IPS-20b (cell line): Measurements from ENCODE around the gene NBPF20.
A peak's percentile ranks its signal among the peaks of the same experiment; 100 is the strongest.
"Not testable (repeated sequence)": the region's sequence is repeated elsewhere in the genome, so short reads cannot be mapped to it uniquely, and the experiment has no call there.

Experiments used
- H3K27ac ChIP-seq: one replicate; pipeline ENCODE4 v1.5.1; 2013; ENCODE audit warnings: low read length
- H3K27me3 ChIP-seq: 2 replicates; pipeline ENCODE4 v1.6.1; 2013; ENCODE audit warnings: mild to moderate bottlenecking, low read length, inconsistent platforms; ENCODE audit not compliant: insufficient read depth
- H3K36me3 ChIP-seq: 2 replicates; pipeline ENCODE4 v1.6.1; 2013; ENCODE audit warnings: low read depth, mild to moderate bottlenecking, inconsistent platforms, low read length, moderate library complexity; ENCODE audit not compliant: insufficient read depth
- H3K4me1 ChIP-seq: 2 replicates; pipeline ENCODE4 v1.6.1; 2013; ENCODE audit warnings: mild to moderate bottlenecking, control low read depth, inconsistent platforms, low read length, moderate library complexity; ENCODE audit not compliant: insufficient read depth
- H3K4me3 ChIP-seq: 2 replicates; pipeline ENCODE4 v1.5.1; 2013; ENCODE audit warnings: mild to moderate bottlenecking, low read length, inconsistent platforms
- H3K9ac ChIP-seq: 2 replicates; pipeline ENCODE4 v1.6.1; 2013; ENCODE audit warnings: low read depth, mild to moderate bottlenecking, inconsistent platforms, low read length, moderate library complexity
- H3K9me3 ChIP-seq: 2 replicates; pipeline ENCODE4 v1.6.1; 2013; ENCODE audit warnings: mild to moderate bottlenecking, low read depth, low read length, inconsistent platforms; ENCODE audit not compliant: insufficient read depth

The NBPF20 gene

DNA sequence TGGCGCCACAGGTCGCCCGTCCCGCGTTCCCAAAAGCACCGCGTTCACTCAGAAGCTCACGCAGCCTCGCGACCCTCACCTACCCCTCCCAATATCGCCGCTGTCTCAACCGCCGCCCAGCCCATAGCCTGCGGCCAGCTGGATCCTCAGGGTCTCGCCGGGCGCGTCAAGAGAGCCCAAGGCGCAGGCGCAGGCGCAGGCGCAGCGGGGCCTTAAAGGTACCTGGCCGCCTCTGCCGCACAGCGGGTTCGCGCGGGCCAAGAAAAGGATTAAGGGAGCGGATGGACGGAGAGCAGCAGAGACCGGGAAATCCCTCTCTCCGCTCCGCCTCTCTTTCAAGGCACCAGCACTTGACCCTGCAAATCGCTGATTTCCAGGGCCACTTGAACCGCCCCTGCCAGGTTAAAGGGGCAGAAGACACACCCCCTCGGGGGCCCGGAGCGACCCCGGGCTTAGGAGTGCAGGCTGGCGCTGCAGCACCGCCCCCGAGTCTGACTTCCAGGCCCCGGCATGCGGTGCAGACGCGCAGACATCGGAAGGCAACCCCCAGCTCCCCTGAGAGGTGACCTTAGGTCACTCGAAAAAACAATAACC is at the start of gene NBPF20:
TSS of gene NBPF20 (minus strand) at position 168 of the 594 bp plus-strand sequence. CDS start 20,331 bp downstream, outside the sequence.
- peaks cover 62% of the 10 kb centered on the region for H3K27me3 ChIP-seq
- H3K36me3 ChIP-seq: no peaks in the 10 kb centered on the region
- no peak within 1 kb of the TSS for H3K9ac ChIP-seq
- no peaks in the 10 kb centered on the region for H3K9me3 ChIP-seq
- no peaks in the 10 kb centered on the region for H3K4me1 ChIP-seq
- H3K27ac ChIP-seq: no peak within 1 kb of the TSS
- peak within 1 kb of the TSS; percentile 72 for H3K4me3 ChIP-seq

GRCh38 chr1:145474837-145475368 is 49.5 kb upstream of the NBPF20 start:
- not testable (repeated sequence) for H3K36me3 ChIP-seq, H3K27ac ChIP-seq, H3K9me3 ChIP-seq, H3K4me1 ChIP-seq, H3K9ac ChIP-seq
- H3K27me3 ChIP-seq: peaks cover 17% of the 10 kb centered on the region; the same call in 1 of the 2 replicates
- H3K4me3 ChIP-seq: peak overlapping the region; percentile 62; the same call in 1 of the 2 replicates

- not testable (repeated sequence) for H3K27ac ChIP-seq, H3K4me1 ChIP-seq, H3K36me3 ChIP-seq, H3K4me3 ChIP-seq, H3K9me3 ChIP-seq, H3K9ac ChIP-seq
- peaks cover 17% of the 10 kb centered on the region; the same call in 1 of the 2 replicates for H3K27me3 ChIP-seq
These were observed 47.3 kb upstream of the NBPF20 start for GRCh38 chr1:145472731-145473130.

DNA sequence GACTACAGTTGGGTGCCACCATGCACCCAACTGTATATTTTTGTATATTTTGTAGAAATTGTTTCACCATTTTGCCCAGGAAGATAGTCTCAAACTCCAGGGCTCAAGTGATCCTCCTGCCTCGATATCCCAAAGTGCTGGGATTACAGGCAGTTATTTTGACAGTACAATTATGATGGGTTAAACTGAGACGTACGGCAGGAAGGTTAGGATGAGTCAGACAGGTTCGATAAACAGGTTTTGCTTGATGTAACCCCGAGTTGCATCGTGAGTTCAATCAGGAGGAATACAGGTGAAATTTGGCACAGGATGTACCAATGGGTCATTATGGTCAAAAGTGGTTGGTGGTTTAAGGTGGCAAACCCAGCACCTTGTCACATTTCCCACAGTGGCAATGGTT is 46.0 kb upstream of the NBPF20 start:
- H3K9me3 ChIP-seq, H3K4me3 ChIP-seq, H3K4me1 ChIP-seq, H3K36me3 ChIP-seq, H3K27ac ChIP-seq, H3K9ac ChIP-seq: not testable (repeated sequence)
- peaks cover 17% of the 10 kb centered on the region; the same call in 1 of the 2 replicates for H3K27me3 ChIP-seq

DNA sequence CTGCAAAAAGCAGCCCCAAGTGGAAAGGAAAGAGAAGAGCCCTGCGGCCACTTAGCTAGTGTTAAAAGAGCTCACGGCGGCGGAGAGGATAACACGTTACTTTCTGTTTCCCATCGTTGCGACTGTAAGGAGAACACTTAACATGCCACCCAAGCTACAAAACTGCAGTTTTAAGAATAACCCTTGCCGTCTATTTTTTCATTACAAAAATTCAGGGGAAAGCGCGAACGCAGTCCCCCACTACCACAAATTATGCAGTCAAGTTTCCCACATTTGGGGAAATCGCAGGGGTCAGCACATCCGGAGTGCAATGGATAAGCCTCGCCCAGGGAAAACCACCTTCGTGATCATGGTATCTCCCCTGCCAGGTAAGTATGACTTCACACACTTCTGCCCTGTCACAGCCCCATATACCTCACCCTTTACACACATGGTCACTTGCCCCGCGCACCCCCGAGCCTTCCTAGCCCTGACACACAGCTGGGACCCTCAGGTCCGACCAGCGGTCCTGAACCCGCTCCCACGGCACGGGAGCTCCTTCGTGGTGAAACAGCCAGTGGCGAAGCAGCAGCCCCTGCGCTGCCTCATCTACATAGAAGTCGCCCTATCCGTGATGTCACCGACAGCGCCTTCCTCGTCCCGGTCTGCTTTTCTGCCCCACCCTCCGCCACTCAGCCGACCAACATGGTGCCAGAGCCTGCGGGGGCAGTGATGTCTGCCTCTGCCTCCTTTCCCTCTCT is 40.2 kb upstream of the NBPF20 start:
- H3K27me3 ChIP-seq: peaks cover 12% of the 10 kb centered on the region
- peak overlapping the region; percentile 84 for H3K9ac ChIP-seq
- peak overlapping the region; percentile 77 for H3K27ac ChIP-seq
- not testable (repeated sequence) for H3K9me3 ChIP-seq, H3K4me1 ChIP-seq, H3K36me3 ChIP-seq
- peak overlapping the region; percentile 60; the same call in 1 of the 2 replicates for H3K4me3 ChIP-seq

DNA sequence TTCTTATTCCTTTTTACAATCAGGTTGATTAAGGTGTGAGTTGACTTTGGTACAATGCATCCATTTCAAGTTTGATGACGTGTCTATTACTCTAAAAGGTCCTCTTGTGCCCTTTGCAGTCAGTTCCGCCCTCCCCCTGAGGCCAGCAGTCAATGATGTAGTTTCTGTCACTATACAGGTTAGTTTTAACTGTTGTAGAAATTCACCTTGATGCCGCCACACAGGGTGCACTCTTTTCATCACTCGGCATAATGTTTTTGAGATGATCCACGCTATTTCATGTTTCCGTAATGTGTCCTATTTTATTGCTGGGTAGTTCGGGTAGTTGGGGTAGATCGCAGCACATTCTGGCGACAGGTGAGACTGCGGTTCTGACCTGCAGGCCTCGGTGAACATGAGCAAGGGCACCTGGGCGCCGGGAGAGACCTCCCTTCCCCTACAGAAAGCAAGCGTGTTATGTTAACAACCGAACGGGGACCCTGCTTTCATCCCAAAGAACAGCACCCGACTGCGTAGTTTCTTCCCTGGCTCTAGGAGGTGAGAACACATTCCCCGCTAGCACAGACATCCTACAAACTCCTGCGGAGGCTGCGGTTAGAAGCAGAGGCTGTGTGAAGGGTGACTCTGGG is 39.4 kb upstream of the NBPF20 start:
- not testable (repeated sequence) for H3K9me3 ChIP-seq, H3K36me3 ChIP-seq, H3K27ac ChIP-seq, H3K4me1 ChIP-seq, H3K9ac ChIP-seq
- Histone ChIP-seq H3K4me3 (peak overlapping the region; percentile 51; the same call in 1 of the 2 replicates), H3K27me3 (peaks cover 17% of the 10 kb centered on the region)

DNA sequence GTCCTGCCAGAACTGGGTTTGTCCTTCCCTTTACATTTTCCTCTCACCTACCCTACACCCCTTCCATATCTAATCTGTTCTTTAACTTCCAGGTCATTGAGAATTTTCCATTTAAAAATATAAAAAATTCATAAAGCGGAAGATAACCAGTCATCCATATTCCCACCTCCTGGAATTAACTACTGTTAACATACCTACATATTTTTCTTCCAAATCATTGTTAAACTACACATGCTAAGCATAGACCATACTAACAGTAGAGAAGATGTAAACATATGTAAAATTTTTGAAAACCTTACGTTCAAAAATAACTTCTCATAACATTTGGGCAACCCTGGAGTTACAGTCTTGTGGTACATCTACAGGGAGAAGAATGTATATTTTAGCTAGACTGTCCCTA is 38.6 kb upstream of the NBPF20 start:
- not testable (repeated sequence) for H3K4me3 ChIP-seq, H3K9ac ChIP-seq, H3K27ac ChIP-seq, H3K9me3 ChIP-seq, H3K4me1 ChIP-seq, H3K36me3 ChIP-seq
- H3K27me3 ChIP-seq: peaks cover 20% of the 10 kb centered on the region

GRCh38 chr1:145460684-145461083 is 35.3 kb upstream of the NBPF20 start:
- not testable (repeated sequence) for H3K4me3 ChIP-seq, H3K9ac ChIP-seq, H3K36me3 ChIP-seq, H3K4me1 ChIP-seq, H3K9me3 ChIP-seq, H3K27ac ChIP-seq
- H3K27me3 ChIP-seq: peaks cover 25% of the 10 kb centered on the region

DNA sequence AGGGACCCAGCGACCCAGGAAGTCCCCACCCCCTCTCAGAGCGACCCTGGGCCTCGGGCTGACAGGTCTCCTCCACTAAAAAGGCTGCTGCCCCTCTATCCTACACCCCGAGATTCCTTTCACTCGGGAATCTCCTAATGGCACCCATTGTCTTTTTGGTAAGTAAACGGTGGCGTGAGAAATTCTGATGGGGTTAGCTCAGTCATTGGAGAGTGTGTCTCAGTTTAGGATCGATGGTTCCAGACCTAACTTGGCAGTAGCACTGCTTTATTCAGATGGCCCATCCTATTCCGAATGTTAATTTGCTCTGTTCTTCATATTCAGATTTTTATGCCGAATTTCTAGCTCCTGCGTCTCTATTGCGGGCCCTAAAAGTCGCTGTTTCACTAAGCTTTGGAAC is 34.6 kb upstream of the NBPF20 start:
- H3K36me3 ChIP-seq, H3K27ac ChIP-seq, H3K4me1 ChIP-seq, H3K9me3 ChIP-seq, H3K9ac ChIP-seq: not testable (repeated sequence)
- H3K4me3 ChIP-seq: peak overlapping the region; percentile 59
- H3K27me3 ChIP-seq: peaks cover 31% of the 10 kb centered on the region

GRCh38 chr1:145459591-145459990 is 34.2 kb upstream of the NBPF20 start:
- H3K27me3 ChIP-seq: peaks cover 36% of the 10 kb centered on the region
- not testable (repeated sequence) for H3K27ac ChIP-seq, H3K4me1 ChIP-seq, H3K9me3 ChIP-seq, H3K9ac ChIP-seq, H3K36me3 ChIP-seq
- peak overlapping the region; percentile 59; the same call in 1 of the 2 replicates for H3K4me3 ChIP-seq

DNA sequence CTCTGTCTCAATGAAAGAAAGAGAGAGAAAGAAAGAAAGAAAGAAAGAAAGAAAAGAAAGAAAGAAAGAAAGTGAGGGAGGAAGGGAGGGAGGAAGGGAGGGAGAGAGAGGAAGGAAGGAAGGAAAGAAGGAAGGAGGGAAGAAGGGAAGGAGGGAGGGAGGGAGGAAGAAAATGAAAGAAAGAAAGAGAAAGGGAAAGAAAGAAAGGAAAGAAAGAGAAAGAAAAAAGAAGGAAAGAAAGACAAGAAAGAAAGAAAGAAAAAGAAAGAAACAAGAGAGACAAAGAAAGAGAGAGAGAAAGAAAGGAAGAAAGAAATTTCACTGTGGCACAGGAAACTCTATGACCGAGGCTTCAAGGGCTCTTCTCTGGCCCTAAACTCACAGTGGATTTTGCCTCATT is 33.7 kb upstream of the NBPF20 start:
- H3K4me3 ChIP-seq, H3K9ac ChIP-seq, H3K4me1 ChIP-seq, H3K27ac ChIP-seq, H3K9me3 ChIP-seq, H3K36me3 ChIP-seq: not testable (repeated sequence)
- H3K27me3 ChIP-seq: peaks cover 40% of the 10 kb centered on the region

DNA sequence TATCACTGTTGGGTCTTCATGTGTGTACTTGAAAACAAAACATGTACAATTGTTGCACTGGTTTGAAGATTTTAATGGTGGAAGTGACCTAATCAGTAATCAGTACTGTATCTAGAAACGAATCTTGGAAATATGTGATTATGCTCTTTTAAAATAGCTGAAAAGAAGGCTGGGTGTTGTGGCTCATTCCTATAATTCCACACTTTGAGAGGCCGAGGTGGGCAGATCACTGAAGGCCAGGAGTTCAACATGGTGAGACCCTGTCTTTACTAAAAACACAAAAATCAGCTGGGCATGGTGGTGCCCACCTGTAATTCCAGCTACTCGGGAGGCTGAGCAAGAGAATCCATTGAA is 29.4 kb upstream of the NBPF20 start:
- H3K9ac ChIP-seq, H3K4me1 ChIP-seq, H3K9me3 ChIP-seq, H3K36me3 ChIP-seq, H3K4me3 ChIP-seq, H3K27ac ChIP-seq: not testable (repeated sequence)
- peaks cover 36% of the 10 kb centered on the region for H3K27me3 ChIP-seq
